Panc1 (cell line): ENCODE results near the gene LACTB. TPM values are rescaled to one million over a fixed set of nuclear protein-coding genes. Genes with fewer than 3 reads are reported as not detected.

Experiments used
- ATAC-seq: fragments of 200-7000 bp; cut with Tn5 transposase; 2 replicates; pipeline ENCODE4 v1.9.1; 2020; ENCODE audit warnings: mild to moderate bottlenecking, moderate library complexity
- BruUV-seq: library from RNA; stranded (reverse); fragments of 400-500 nt; replicated peaks from 2 replicates; lab custom pipeline; 2021; lab: Mats Ljungman, UMichigan
- CTCF ChIA-PET: fragments of 300-600 bp; sonication (Branson Sonifier 250); formaldehyde crosslinking; loops from one replicate; lab custom pipeline; 2022; ENCODE audit warnings: antibody characterized with exemption; lab: Charles Lee
- POLR2A ChIA-PET: fragments of 300-600 bp; sonication (Branson Sonifier 250); formaldehyde crosslinking; loops from one replicate; lab custom pipeline; 2022; ENCODE audit warnings: antibody characterized with exemption; lab: Charles Lee
- DNase-seq: peaks from one replicate; pipeline ENCODE4 v3.0.0-alpha.2; 2010; ENCODE audit warnings: low read depth, low spot score
- H3K27ac ChIP-seq: 2 replicates; pipeline ENCODE4 v1.5.1; 2011; ENCODE audit warnings: mild to moderate bottlenecking, low read length, inconsistent platforms
- H3K27me3 ChIP-seq: fragments of 200-500 bp; sonication (Bioruptor generic); 2 replicates; pipeline ENCODE4 v1.6.0; 2014; ENCODE audit warnings: low read length, inconsistent platforms; ENCODE audit not compliant: control insufficient read depth, insufficient read depth
- H3K36me3 ChIP-seq: fragments of 200-500 bp; sonication (Bioruptor generic); 2 replicates; pipeline ENCODE4 v1.5.1; 2014; ENCODE audit warnings: inconsistent platforms, mild to moderate bottlenecking, low read length, moderate library complexity; ENCODE audit not compliant: control insufficient read depth, insufficient read depth
- H3K4me1 ChIP-seq: 2 replicates; pipeline ENCODE4 v1.5.1; 2011; ENCODE audit warnings: inconsistent platforms, mild to moderate bottlenecking, low read length, moderate library complexity; ENCODE audit not compliant: control insufficient read depth, insufficient read depth
- H3K4me3 ChIP-seq, 2 experiments: 2 replicates each; pipeline ENCODE4 v1.5.1; 2011 to 2012; ENCODE audit warnings: low read depth in 2 of 2, low read length in 2 of 2, mild to moderate bottlenecking in 2 of 2, inconsistent platforms in 1 of 2, moderate library complexity in 1 of 2
- H3K9me3 ChIP-seq: fragments of 200-500 bp; sonication (Bioruptor generic); 2 replicates; pipeline ENCODE4 v1.5.1; 2014; ENCODE audit warnings: low read depth, mild to moderate bottlenecking, inconsistent platforms, low read length, moderate library complexity; ENCODE audit not compliant: control insufficient read depth, insufficient read depth
- POLR2AphosphoS5 ChIP-seq: IDR thresholded peaks from 2 replicates; pipeline ENCODE4 v1.6.1; 2012; ENCODE audit warnings: mild to moderate bottlenecking, low read depth, low read length, moderate library complexity
- SIN3A ChIP-seq: IDR thresholded peaks from 2 replicates; pipeline ENCODE4 v1.6.1; 2012; ENCODE audit warnings: low read depth, mild to moderate bottlenecking, low read length, moderate library complexity, borderline replicate concordance; ENCODE audit not compliant: insufficient read depth
- TCF7L2 ChIP-seq: IDR thresholded peaks from 2 replicates; pipeline ENCODE4 v1.6.1; 2011; ENCODE audit warnings: mild to moderate bottlenecking, low read depth, low read length, inconsistent platforms
- in situ Hi-C: cut with HindIII; loops from 2 replicates; pipeline ENCODE4 v1.10.0; 2016; ENCODE audit warnings: low sequenced_read_pairs, low pct_unique_long_range_greater_than_20kb
- intact Hi-C: fragments of 100-400 bp; cut with micrococcal nuclease; formaldehyde crosslinking; loops from one replicate; pipeline ENCODE4 v1.10.0; 2022; ENCODE audit not compliant: unreplicated experiment
- total RNA-seq: library from RNA; stranded (reverse); gene quantifications from one replicate; pipeline ENCODE4 v1.2.1, GENCODE V29; 2021; ENCODE audit not compliant: unreplicated experiment
- TF ChIP-seq, protein P1 (sequence below), 2 experiments: IDR thresholded peaks; 2 replicates each; pipeline ENCODE4 v1.6.1; 2011 to 2012; ENCODE audit warnings: low read depth in 2 of 2, control low read depth in 1 of 2, low read length in 1 of 2, mild to moderate bottlenecking in 1 of 2, moderate library complexity in 1 of 2; ENCODE audit not compliant: insufficient read depth in 1 of 2
- TF ChIP-seq, protein P2 (sequence below): fragments of 450-650 bp; IDR thresholded peaks from 2 replicates; pipeline ENCODE4 v1.5.1; 2017; ENCODE audit warnings: mild to moderate bottlenecking

The LACTB gene
- total RNA-seq, 1 experiment from 2014 or later: 18.4 TPM

DNA sequence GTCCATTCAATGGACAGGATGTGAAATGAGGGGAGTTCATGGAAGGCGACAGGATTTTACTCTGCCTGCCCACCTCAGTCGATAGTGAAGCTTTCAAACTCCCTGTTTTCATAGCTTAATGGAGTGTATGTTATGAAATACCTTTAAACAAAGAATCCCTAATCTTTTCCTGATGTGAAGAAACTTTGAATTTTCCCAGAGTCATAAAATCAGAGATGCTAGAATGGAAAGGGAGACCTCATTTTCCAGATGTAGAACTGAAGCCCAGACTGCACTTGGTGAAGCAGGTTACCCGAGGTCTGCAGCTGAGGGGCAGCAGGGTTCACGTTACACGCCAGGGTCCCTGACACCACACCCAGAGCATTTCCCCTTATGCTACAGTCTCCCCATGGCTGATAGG lies 34.7 kb upstream of the LACTB start:
- no peak for ATAC-seq
- TF ChIP-seq TCF7L2 (no peak), SIN3A (no peak), POLR2AphosphoS5 (no peak)
- TF ChIP-seq, protein P1, sequence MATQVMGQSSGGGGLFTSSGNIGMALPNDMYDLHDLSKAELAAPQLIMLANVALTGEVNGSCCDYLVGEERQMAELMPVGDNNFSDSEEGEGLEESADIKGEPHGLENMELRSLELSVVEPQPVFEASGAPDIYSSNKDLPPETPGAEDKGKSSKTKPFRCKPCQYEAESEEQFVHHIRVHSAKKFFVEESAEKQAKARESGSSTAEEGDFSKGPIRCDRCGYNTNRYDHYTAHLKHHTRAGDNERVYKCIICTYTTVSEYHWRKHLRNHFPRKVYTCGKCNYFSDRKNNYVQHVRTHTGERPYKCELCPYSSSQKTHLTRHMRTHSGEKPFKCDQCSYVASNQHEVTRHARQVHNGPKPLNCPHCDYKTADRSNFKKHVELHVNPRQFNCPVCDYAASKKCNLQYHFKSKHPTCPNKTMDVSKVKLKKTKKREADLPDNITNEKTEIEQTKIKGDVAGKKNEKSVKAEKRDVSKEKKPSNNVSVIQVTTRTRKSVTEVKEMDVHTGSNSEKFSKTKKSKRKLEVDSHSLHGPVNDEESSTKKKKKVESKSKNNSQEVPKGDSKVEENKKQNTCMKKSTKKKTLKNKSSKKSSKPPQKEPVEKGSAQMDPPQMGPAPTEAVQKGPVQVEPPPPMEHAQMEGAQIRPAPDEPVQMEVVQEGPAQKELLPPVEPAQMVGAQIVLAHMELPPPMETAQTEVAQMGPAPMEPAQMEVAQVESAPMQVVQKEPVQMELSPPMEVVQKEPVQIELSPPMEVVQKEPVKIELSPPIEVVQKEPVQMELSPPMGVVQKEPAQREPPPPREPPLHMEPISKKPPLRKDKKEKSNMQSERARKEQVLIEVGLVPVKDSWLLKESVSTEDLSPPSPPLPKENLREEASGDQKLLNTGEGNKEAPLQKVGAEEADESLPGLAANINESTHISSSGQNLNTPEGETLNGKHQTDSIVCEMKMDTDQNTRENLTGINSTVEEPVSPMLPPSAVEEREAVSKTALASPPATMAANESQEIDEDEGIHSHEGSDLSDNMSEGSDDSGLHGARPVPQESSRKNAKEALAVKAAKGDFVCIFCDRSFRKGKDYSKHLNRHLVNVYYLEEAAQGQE (IDR thresholded peaks at IDR 0.05; ENCODE audit: insufficient read depth in 1 of 2, low read depth in 2 of 2, low read length in 1 of 2): no peak
- TF ChIP-seq, protein P2, sequence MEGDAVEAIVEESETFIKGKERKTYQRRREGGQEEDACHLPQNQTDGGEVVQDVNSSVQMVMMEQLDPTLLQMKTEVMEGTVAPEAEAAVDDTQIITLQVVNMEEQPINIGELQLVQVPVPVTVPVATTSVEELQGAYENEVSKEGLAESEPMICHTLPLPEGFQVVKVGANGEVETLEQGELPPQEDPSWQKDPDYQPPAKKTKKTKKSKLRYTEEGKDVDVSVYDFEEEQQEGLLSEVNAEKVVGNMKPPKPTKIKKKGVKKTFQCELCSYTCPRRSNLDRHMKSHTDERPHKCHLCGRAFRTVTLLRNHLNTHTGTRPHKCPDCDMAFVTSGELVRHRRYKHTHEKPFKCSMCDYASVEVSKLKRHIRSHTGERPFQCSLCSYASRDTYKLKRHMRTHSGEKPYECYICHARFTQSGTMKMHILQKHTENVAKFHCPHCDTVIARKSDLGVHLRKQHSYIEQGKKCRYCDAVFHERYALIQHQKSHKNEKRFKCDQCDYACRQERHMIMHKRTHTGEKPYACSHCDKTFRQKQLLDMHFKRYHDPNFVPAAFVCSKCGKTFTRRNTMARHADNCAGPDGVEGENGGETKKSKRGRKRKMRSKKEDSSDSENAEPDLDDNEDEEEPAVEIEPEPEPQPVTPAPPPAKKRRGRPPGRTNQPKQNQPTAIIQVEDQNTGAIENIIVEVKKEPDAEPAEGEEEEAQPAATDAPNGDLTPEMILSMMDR: no peak
- no TSS peak for BruUV-seq
- no peak overlapping the region for H3K4me3 ChIP-seq
- in situ Hi-C loops: no loop called here
- no peak for DNase-seq
- intact Hi-C loops: no loop called here
- H3K27ac ChIP-seq: no peak overlapping the region
- no peaks in the 10 kb centered on the region for H3K27me3 ChIP-seq
- ChIA-PET CTCF (interaction anchor here (1.0 kb wide), 1 partner anchor 13 kb away, joined by 3 read pairs; no protein-coding TSS in a partner anchor), POLR2A (no interaction called here)
- H3K36me3 ChIP-seq: no peaks in the 10 kb centered on the region
- H3K9me3 ChIP-seq: no peaks in the 10 kb centered on the region
- no peaks in the 10 kb centered on the region; the same call in 1 of the 2 replicates for H3K4me1 ChIP-seq

DNA sequence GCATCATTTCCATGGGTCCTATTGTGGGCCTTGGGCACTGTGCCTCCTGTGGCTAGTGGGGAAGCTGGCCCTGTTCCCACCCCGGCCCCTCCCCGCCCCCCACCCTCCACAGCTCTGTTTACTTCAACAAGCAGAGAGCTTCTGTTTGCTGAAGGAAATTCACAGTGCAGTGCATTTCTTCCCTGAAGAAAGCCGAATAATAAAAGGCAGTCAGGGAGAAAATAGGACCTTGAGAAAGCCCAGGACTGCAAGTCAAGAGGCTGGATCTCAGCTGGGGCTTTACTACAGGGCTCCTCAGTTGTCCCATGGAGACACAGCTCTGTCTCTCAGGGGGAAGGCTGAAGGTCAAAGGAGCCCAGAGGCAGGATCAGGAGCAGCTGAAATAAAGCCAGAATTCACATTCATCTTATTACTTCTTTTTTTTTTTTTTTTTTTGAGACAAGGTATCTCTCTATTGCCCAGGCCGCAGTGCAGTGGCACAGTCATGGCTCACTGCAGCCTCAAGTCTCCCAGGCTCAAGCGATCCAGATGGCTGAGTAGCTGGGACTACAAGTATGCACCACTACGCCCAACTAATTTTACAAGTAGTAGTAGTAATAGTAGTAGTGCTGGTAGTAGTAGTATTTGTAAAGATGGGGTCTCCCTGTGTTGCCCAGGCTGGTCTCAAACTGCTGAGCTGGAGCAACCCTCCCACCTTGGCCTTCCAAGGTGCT lies 33.0 kb upstream of the LACTB start:
- TF ChIP-seq, protein P2: no peak
- TF ChIP-seq TCF7L2 (no peak), POLR2AphosphoS5 (no peak), SIN3A (no peak)
- TF ChIP-seq, protein P1 (IDR thresholded peaks at IDR 0.05; ENCODE audit: insufficient read depth in 1 of 2, low read depth in 2 of 2, low read length in 1 of 2): no peak
- intact Hi-C loops: no loop called here
- in situ Hi-C loops: no loop called here
- Histone ChIP-seq H3K4me1 (no peaks in the 10 kb centered on the region; the same call in 1 of the 2 replicates), H3K9me3 (no peaks in the 10 kb centered on the region), H3K27me3 (no peaks in the 10 kb centered on the region), H3K4me3 (no peak overlapping the region), H3K36me3 (no peaks in the 10 kb centered on the region), H3K27ac (no peak overlapping the region)
- ChIA-PET POLR2A (no interaction called here), CTCF (interaction anchor here (0.7 to 0.9 kb wide), 3 partner anchors 40 to 598 kb away, joined by 6 read pairs; no protein-coding TSS in a partner anchor)
- BruUV-seq: no TSS peak
- no peak for ATAC-seq
- DNase-seq: no peak
